ENCODE results near the gene AKAP13. TPM values are rescaled to one million over a fixed set of nuclear protein-coding genes. Genes with fewer than 3 reads are reported as not detected.
"Not testable (repeated sequence)": the region's sequence is repeated elsewhere in the genome, so short reads cannot be mapped to it uniquely, and the experiment has no call there.

Gene AKAP13
- total RNA-seq, 2 experiments from 2014 or later: 104 to 106 TPM

DNA sequence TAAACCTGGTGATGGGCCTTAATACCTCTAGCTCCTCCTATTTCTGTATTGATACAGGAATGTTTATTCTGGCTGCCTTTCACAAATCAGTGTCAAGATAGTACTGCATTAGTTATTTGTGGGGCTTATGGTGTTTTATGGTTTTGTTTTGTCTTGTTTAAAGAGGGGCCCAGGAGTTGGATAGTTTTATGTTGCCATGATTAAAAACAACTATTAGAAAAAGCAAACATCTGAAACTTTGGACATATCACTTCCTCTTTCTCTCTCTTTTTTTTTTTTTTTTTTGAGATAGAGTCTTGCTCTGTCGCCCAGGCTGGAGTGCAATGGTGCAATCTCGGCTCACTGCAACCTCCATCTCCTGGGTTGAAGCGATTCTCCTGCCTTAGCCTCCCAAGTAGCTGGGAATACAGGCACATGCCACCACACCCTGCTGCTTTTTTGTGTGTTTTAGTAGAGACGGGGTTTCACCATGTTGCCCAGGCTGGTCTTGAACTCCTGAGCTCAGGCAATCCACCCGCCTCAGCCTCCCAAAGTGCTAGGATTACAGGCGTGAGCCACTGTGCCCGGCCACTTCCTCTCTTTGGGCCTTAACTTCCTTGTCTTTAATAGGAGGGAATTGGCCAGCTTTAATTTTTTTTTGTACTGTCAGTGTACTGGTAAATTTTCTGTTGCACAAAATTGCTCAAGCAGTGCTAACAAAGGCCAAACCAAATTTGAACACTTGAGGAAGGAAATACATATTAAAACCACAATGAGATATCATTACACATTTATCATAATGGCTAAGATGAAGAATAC lies 155.3 kb downstream of the AKAP13 start:
- POLR2A ChIA-PET: not testable (repeated sequence)
- CTCF ChIA-PET: interaction anchor here (1.0 kb wide), 1 partner anchor 8 kb away, joined by 3 read pairs; no protein-coding TSS in a partner anchor

DNA sequence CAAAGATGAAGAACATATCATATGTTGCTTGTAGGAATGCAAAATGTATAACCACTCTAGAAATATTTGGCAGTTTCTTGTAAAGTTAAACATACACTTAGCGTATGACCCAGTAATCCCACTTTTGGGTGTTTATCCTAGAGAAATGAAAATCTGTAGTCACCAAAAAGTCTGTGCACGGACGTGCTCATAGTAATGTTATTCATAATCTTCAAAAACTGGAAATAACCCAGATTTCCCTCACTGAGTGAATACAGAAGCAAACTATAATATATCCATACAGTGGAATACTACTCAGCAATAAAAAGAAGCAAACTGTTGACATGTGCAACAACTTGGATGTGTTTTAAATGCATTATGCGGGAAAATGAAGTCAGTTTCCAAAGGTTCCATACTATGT lies 155.9 kb downstream of the AKAP13 start:
- ChIA-PET CTCF (no interaction called here), POLR2A (no interaction called here)

DNA sequence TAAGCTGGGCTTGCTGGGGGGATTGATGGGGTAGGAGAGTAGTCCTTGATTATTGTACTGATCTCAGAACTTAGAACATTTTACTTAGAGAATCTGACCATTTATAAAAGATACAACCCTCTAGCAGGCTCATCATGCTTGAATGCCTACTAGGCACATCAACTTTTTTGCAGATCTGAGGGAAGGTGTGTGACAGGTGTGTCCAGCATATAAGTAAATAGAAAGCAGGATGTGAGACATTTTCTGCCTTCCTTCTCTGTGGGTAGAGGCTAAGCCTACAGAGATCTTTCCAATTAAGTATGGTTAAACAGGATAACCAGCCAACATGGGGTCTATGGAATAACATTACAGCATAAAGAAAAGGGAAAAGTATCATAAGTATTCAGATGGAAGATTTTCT lies 159.1 kb downstream of the AKAP13 start:
- ChIA-PET CTCF (no interaction called here), POLR2A (no interaction called here)

DNA sequence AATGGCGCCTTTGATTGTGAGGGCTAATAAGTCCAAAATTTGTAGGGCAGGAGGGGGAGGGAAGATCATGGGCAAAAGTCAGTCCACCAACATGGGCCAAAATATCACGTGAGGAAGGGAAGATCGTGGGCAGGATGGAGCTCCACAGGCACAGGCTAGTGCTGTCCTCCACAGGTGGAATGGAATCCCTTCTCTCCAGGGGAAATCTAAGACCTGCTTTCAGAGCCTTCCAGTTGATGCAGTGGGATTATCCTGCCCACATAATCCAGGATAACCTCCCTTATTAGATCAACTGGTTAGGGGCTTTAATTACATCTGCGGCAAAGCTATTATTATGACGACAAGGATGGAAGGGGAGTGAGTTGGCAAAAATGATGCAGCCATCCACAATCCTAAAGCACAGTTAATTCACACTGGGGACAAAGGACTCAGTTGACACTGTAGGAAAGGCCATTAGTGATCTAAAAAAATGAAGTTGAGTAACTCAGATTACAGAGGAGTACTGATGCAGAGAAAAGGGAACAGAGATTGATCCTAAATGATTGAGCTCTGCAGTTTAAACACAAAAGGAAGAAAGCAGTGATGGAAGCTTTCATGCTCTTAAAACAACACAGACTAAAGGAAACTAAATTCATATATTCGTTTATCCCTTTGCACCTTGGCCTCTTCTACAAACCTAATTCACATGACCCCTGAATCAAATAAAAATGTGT lies 159.8 kb downstream of the AKAP13 start:
- CTCF ChIA-PET: no interaction called here
- POLR2A ChIA-PET: no interaction called here

DNA sequence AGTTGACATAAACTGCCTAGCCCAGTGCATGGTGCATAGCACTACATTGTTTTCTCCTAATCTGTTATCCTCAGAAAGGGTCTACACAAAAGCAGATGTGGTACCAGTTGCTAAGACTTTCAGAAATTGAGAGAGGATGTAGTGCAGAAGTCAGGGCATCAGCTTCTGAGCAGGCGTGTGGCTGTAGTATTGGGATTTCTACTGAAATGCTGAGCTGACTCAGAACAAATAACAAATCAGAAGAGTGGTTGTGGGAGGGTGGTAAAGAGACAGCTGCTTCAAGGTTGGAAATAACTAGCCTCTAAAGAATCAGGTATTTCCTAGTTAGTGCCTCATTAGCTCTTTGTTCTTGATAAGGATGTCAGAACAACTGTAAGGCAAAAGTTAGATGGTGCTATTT lies 161.3 kb downstream of the AKAP13 start:
- ChIA-PET POLR2A (interaction anchor here (0.6 to 1.5 kb wide), 7 partner anchors 9 to 126 kb away, joined by 3 to 5 read pairs (median 3); no protein-coding TSS in a partner anchor), CTCF (interaction anchor here (0.5 to 1.4 kb wide), 6 partner anchors 9 to 211 kb away, joined by 3 to 4 read pairs (median 3); no protein-coding TSS in a partner anchor)

DNA sequence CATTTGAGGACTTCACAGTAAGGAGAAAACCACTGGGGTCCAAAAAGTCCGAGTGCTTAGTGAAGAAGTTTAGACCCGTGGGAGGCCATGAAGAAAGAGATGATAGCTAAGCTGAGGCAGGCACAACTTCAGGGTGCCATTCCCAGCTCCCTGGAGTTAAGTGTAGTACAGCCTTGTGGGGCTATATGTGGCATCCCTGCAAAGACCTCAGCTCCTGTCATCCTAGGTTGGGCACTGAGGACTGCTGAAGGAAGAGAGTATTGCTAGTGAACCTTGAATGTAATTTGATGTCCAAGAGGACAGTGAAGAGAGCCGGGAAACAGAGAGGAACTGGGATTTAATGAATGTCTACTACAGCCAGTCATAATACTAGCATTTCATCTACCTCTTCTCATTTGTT lies 162.1 kb downstream of the AKAP13 start:
- ChIA-PET POLR2A (interaction anchor here (0.8 to 1.5 kb wide), 2 partner anchors 14 to 104 kb away, joined by 3 to 5 read pairs; no protein-coding TSS in a partner anchor), CTCF (interaction anchor here (0.9 to 1.6 kb wide), 6 partner anchors 15 to 76 kb away, joined by 3 to 4 read pairs (median 3); no protein-coding TSS in a partner anchor)

DNA sequence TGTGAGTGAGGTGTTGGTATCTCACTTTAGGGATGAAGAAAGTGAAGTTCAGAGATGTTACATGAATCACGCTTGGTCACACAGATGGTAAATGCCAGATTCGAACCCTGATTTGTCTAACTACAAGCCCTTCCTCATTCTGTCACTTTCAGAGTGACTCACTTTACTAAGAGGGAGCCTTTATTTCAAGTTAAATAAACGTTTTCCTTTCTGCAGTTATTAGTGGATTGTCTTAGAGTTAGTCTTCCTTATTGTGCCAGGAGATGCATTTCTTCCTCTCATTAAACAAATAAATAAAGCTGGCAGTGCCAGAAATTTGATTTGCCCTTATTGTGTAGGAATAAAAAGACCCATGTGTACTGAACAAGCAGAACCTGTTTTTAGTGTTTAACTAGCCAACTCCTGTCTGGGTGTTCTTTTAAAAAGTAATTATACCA lies 162.5 kb downstream of the AKAP13 start:
- ChIA-PET POLR2A (interaction anchor here (1.5 kb wide), 2 partner anchors 13 to 40 kb away, joined by 3 to 7 read pairs; no protein-coding TSS in a partner anchor), CTCF (interaction anchor here (1.0 to 1.6 kb wide), 4 partner anchors 14 to 76 kb away, joined by 3 to 4 read pairs (median 3); no protein-coding TSS in a partner anchor)

DNA sequence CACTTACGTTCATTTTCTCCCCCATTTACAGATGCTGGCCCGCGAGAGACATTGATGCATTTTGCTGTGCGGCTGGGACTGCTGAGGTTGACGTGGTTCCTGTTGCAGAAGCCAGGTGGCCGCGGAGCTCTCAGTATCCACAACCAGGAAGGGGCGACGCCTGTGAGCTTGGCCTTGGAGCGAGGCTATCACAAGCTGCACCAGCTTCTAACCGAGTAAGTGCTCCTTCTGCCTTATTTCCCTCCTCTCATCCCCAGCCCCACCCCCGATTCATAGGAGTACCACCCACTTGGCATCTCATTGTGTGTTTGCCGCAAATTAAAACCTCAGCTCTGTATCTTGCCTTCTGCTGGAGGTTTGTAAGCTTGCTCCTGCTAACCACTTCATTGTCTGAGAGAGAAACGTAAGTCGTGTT lies 163.3 kb downstream of the AKAP13 start:
- POLR2A ChIA-PET: interaction anchor here (1.5 kb wide), 1 partner anchor 39 kb away, joined by 7 read pairs; no protein-coding TSS in a partner anchor
- CTCF ChIA-PET: interaction anchor here (0.5 to 1.6 kb wide), 6 partner anchors 9 to 800 kb away, joined by 3 to 4 read pairs (median 3); no protein-coding TSS in a partner anchor

DNA sequence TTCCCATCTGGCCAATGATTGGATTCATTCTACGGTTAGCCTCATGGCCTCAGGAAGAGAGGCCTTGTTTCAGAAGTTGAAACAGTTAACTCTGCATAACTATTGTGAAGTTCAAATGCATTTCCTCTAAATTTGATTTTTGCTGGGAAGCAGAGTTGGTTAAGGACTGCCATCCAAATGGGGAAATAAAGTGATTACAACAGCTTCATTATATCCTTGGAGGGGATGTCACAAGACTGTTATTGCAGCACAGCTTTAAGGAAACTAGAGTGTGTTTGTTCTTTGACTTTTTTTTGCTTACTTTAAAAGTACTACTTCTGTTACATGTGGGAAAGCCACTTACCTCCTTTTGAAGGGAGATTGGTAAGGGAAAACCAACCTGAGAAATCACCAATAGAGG lies 164.8 kb downstream of the AKAP13 start:
- POLR2A ChIA-PET: interaction anchor here (0.6 kb wide), 1 partner anchor 166 kb away, joined by 4 read pairs; no protein-coding TSS in a partner anchor
- CTCF ChIA-PET: interaction anchor here (1.3 kb wide), 1 partner anchor 31 kb away, joined by 3 read pairs; no protein-coding TSS in a partner anchor

DNA sequence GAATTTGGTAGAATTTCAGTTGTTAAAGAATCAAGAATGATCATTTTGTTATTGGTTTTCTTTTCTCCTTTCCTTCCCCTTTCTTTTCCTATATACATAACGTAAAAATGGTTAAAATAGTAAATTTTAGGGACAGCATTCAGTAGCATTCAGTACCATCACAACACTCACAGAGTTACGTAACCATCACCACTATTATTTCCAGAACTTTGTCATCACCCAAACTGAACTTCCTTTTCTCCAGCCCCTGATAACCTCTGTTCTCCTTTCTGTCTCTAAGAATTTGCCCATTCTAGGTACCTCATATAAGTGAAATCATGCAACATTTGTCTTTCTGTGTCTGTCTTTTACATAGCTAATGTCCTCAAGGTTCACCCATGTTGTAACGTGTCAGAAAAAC lies 165.3 kb downstream of the AKAP13 start:
- POLR2A ChIA-PET: interaction anchor here (0.7 kb wide), 1 partner anchor 78 kb away, joined by 5 read pairs; no protein-coding TSS in a partner anchor

DNA sequence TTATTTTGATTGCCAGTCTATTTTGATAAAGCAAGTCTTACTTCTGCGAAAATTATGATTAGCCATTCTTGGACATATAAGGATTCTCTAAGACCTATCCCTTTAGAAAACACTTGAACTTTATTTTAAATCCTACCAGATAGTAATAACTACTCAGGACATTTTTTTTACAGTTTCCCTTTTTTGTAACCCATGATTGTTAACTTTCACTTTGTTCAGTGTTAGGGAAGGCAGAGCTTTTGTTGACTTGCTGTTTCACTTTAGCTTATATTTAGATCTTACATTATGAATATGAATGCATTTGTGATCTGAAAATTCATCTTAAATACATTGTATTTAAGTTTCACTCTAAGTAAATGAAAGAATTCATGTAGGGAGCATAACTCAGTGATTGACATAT lies 167.0 kb downstream of the AKAP13 start:
- POLR2A ChIA-PET: interaction anchor here (0.6 kb wide), 1 partner anchor 247 kb away, joined by 6 read pairs; no protein-coding TSS in a partner anchor
- CTCF ChIA-PET: no interaction called here

More for the DNA sequence above, 165.3 kb downstream of the AKAP13 start:
- CTCF ChIA-PET: interaction anchor here (1.3 kb wide), 1 partner anchor 30 kb away, joined by 3 read pairs; no protein-coding TSS in a partner anchor

DNA sequence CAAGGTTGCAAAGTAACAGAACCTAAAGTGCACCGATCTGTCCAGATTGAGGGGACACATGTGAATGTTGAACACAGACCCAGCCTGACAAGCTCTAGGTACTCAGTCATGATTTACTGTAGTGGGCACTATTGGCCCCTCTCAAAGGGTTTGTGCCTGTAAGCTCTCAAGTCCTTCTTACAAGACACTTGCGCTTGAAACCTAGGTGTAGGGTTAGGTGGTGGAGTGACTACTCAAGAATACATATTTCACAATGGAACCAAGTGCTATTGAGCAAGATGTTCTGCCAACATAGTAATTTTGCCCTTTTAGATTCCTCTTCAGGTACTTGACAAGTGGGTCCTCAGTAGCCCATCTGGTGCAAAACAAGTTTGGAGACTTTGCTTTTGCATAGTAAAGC lies 169.9 kb downstream of the AKAP13 start:
- POLR2A ChIA-PET: no interaction called here
- CTCF ChIA-PET: no interaction called here

DNA sequence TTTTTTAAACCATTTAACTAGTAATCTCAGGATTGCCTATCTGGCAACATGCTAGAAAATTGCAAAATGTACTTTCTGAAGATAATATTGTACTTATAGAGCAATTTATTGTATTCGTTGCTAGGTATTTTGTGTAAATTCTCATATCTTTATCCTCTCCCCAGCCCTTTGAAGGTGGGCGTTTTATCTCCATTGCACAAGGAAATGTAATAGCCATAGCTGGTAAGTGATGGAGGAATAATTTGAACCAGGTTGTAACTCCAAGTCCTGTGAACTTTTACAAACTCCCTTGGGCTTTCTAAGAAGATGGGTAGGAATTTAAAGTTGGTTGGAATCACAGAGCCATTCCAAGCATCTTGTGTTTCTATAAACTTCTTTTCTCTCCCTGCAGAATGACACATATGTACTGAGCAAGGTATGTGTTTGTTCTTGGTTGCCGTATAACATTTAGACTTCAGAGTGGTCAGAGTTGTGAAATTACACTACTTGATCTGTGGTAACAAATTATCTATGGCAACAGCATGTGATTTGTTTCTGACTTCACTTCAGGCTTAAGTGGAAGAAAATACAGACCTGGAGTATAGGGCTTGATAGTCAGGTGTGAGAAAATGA lies 170.9 kb downstream of the AKAP13 start:
- ChIA-PET POLR2A (no interaction called here), CTCF (interaction anchor here (1.3 kb wide), 1 partner anchor 10 kb away, joined by 3 read pairs; no protein-coding TSS in a partner anchor)

DNA sequence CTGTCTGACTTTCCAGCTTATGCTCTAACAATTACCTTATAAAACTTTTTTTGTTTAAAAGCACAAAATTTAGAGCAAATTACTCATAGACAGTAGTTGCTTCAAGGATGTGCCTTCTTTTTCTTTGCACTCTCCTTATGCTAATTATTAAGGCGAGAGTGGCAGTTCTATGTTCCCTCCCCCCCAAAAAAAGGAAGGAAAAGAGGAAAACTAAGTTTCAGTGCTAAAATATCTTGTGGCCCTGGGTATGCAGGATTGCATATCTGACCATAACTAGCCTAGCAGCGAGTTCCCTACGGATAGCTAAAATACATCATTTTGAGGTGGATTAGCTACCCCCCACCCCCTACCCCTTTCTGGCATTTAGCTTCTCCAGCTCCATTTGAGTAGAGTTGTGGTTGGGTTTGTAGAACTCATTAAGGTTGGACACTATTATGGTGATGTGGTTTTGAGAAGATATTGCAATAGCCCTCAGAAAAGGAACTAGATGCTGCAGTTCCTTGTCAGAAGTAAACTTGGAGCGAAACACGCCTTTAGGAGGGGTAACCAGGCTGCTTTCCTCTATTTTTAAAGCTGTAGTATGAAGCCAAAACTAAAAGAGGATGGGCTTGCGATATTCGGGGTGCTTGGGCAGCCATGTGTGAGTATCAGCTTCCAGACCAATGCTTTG lies 174.6 kb downstream of the AKAP13 start:
- CTCF ChIA-PET: interaction anchor here (0.8 to 1.2 kb wide), 2 partner anchors 35 to 139 kb away, joined by 3 to 4 read pairs; no protein-coding TSS in a partner anchor
- POLR2A ChIA-PET: no interaction called here

DNA sequence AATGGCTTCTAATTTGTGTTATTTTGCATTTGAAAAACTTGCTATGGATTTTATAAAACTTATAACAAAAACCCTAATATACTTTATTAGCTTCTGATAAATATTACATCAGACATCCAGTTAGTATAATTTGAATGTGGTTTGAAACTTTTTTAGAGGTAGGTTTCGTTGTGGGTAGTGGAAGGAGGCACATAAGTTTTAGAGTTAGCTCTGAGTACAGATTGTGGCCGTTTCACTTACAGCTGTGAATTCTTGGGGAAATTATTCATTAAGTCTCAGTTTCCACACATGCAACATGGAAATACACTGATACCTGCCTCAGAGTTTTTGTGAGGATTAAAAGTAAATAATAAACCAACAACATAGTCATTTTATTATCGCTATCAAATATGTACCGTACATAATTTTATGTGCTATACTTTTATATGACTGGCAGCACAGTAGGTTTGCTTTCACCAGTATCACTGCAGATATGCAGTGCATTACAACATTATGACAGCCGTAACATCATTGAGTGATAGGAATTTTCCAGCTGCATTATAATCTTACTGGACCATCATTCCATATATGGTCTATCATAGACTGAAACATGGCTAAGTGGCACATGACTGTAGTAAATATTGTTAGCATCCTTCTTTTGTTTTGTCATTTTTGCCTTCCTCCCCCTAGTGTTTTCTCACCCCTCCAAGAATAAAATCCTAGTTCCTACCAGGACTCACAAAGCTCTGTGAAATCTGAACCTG lies 175.6 kb downstream of the AKAP13 start:
- POLR2A ChIA-PET: interaction anchor here (1.1 to 1.2 kb wide), 2 partner anchors 14 to 26 kb away, joined by 3 read pairs; no protein-coding TSS in a partner anchor
- CTCF ChIA-PET: interaction anchor here (0.8 to 1.5 kb wide), 6 partner anchors 30 to 224 kb away, joined by 3 to 4 read pairs (median 4); no protein-coding TSS in a partner anchor

DNA sequence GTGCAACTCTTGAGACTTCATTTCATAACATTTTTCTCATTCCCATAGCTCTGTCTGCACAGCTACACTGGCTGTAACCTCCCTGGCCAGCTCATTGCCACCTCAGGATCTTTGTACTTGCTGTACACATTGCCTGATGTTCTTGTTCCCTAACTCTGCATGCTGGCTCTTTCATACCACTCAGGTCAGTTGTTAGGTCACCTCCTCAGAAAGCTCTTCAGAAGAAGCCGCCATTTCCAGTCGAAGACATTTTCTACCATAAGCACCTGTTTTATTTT lies 176.2 kb downstream of the AKAP13 start:
- CTCF ChIA-PET: interaction anchor here (0.9 to 1.6 kb wide), 7 partner anchors 13 to 225 kb away, joined by 3 to 4 read pairs (median 3); no protein-coding TSS in a partner anchor
- POLR2A ChIA-PET: interaction anchor here (1.1 to 1.2 kb wide), 2 partner anchors 14 to 26 kb away, joined by 3 read pairs; no protein-coding TSS in a partner anchor

DNA sequence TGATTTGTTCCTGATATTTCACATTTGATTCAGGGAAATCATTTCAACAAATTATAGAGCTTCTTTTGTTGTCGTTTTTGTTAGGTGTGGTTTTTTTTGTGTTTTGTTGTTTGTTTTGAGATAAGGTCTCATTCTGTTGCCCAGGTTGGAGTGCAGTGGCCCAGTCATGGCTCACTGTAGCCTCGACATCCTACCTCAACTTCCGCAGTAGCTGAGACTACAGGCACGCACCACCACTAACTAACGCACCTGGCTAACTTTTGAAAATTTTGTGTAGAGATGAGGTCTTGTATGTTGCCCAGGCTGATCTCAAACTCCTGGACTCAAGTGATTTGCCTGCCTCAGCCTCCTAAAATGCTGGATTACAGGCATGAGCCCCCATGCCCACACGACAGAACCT lies 177.0 kb downstream of the AKAP13 start:
- POLR2A ChIA-PET: interaction anchor here (1.0 kb wide), 1 partner anchor 133 kb away, joined by 3 read pairs; no protein-coding TSS in a partner anchor
- CTCF ChIA-PET: interaction anchor here (0.9 to 1.6 kb wide), 4 partner anchors 14 to 145 kb away, joined by 3 to 4 read pairs (median 3); no protein-coding TSS in a partner anchor

DNA sequence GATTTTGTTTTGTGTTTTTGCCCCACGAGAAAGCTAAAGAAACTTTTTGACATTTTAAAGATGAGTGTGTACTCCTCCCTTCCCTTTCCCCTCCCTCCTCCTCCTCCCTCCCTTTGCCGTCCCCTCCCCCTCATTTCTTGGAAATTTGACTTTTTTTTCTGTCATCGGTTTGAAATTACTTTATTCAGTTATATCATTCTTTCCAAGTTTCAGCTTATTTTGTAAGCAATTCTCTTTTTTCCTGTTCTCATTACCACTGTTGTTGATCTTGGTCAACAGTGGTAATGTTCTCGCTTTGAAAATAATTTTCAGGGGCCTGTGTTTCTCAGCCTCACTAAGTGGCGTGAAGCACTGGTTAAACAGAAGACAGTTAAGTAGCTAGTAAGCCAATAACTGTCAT lies 178.4 kb downstream of the AKAP13 start:
- CTCF ChIA-PET: interaction anchor here (1.5 to 2.3 kb wide), 2 partner anchors 16 to 17 kb away, joined by 3 to 5 read pairs; no protein-coding TSS in a partner anchor

More for the DNA sequence above, 178.4 kb downstream of the AKAP13 start:
- POLR2A ChIA-PET: interaction anchor here (2.1 kb wide), 1 partner anchor 24 kb away, joined by 19 read pairs; no protein-coding TSS in a partner anchor

All from activated CD8-positive, alpha-beta memory T cell treated with anti-CD3 and anti-CD28 coated beads for 36 hours (primary cell).